ENCODE data around the gene NCAPG2.

NCAPG2 gene

DNA sequence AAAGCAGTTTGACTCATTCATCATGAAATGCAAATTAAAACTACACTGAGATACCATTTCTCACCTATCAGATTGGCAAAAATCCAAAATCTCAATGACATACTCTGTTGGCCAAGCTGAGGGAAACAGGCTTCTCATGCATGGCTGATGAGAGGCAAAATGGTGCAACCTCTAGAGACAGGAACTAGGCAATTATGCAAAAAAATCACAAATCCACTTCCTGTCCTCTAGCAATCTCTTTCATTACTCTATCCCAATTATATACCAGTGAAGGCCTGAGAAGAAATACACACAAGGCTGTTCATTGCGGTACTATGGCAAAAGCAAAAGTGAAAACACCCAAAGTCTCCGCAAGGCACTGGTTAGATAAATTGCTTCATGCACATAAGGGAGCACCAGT is 91.1 kb downstream of the NCAPG2 start:
- in situ Hi-C loops (cut with HindIII; ENCODE audit: low pct_ligation_motif_present, low sequenced_read_pairs) = no loop called here
- no peak overlapping the region for H3K27ac ChIP-seq
- H3K27me3 ChIP-seq (replicated peaks) = no peaks in the 10 kb centered on the region
- TF ChIP-seq, protein P1, sequence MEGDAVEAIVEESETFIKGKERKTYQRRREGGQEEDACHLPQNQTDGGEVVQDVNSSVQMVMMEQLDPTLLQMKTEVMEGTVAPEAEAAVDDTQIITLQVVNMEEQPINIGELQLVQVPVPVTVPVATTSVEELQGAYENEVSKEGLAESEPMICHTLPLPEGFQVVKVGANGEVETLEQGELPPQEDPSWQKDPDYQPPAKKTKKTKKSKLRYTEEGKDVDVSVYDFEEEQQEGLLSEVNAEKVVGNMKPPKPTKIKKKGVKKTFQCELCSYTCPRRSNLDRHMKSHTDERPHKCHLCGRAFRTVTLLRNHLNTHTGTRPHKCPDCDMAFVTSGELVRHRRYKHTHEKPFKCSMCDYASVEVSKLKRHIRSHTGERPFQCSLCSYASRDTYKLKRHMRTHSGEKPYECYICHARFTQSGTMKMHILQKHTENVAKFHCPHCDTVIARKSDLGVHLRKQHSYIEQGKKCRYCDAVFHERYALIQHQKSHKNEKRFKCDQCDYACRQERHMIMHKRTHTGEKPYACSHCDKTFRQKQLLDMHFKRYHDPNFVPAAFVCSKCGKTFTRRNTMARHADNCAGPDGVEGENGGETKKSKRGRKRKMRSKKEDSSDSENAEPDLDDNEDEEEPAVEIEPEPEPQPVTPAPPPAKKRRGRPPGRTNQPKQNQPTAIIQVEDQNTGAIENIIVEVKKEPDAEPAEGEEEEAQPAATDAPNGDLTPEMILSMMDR (IDR thresholded peaks at IDR 0.05; ENCODE audit: low read depth, low read length, missing control alignments) = no peak
- no peaks in the 10 kb centered on the region for H3K36me3 ChIP-seq (replicated peaks)
- no peak overlapping the region for H3K4me3 ChIP-seq (ENCODE audit: low read depth, low read length)
- no peak for DNase-seq

DNA sequence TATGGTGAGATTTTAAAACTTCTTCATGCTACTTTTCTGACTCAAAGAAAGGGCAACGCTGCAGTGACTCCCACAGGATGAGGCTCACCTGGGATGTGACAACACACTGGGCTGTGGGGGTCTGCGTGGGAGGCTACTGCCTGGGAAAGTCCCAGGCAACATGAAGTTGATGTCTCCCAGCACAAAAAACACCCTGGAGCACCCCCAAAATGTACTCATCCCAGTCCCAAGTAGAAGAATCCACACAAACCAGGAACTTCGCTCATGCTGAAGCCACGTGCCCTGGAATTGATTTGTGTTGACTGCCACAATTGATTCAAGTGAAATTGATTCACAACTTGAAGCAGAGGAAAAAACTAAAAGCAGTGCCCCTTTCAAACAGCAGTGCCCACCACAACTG is 92.1 kb downstream of the NCAPG2 start:
- in situ Hi-C loops (cut with HindIII; ENCODE audit: low pct_ligation_motif_present, low sequenced_read_pairs) = no loop called here

DNA sequence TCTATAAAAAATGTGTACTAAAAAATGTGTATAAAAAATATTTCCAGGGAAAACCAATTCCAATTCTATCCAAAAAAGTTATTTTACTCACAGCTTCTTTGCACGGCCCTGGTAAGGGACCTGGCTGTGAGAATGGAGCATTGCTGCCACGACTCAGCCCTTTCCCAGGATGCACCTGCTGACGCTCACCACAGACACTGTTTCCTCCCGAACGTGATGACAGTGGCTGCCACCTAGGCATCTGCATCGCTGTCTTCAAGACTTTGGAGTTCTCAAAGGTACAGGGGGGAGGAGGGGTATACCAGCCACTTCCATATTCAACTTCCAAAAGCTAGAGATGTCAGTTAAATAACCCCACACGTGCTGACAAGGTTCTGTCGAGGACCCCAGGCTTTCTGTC is 93.1 kb downstream of the NCAPG2 start:
- Histone ChIP-seq H3K4me3 (ENCODE audit: low read depth, low read length) (no peak overlapping the region), H3K27ac (no peak overlapping the region), H3K27me3 (replicated peaks) (no peaks in the 10 kb centered on the region), H3K36me3 (replicated peaks) (no peaks in the 10 kb centered on the region)
- TF ChIP-seq, protein P1 (IDR thresholded peaks at IDR 0.05; ENCODE audit: low read depth, low read length, missing control alignments) = no peak
- in situ Hi-C loops (cut with HindIII; ENCODE audit: low pct_ligation_motif_present, low sequenced_read_pairs) = no loop called here
- DNase-seq = no peak

More for the DNA sequence above, 92.1 kb downstream of the NCAPG2 start:
- Histone ChIP-seq H3K36me3 (replicated peaks) (no peaks in the 10 kb centered on the region), H3K27me3 (replicated peaks) (no peaks in the 10 kb centered on the region), H3K27ac (no peak overlapping the region), H3K4me3 (ENCODE audit: low read depth, low read length) (no peak overlapping the region)
- TF ChIP-seq, protein P1 (IDR thresholded peaks at IDR 0.05; ENCODE audit: low read depth, low read length, missing control alignments) = no peak
- DNase-seq = no peak

DNA sequence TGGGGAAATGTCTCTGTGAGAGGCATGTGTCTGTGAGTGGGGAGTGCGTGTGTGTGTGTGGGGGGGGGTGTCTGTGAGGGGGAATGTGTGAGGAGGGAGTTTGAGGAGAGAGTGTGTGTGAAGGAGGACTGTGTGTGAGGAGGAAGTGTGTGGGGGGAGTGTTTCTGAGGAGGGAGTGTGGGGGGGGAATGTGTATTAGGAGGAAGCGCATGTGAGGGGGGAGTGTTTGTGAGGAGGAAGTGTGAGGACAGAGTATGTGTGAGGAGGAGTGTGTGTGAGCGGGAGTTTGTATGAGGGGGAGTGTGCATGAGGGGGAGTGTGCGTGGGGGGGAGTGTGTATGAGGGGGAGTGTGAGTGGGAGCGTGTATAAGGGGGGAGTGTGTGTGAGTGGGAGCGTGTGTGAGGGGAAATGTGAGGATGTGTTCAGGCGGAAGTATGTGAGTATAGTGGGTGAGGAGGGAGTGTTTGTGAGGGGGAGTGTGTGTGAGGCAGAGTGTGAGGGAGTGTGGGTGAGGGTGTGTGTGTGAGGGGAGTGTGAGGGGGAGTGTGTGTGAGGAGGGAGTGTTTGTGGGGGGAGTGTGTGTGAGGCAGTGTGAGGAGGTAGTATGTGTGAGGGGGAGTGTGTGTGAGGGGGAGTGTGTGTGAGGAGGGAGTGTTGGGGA is 95.2 kb downstream of the NCAPG2 start:
- no peaks in the 10 kb centered on the region for H3K36me3 ChIP-seq (replicated peaks)
- in situ Hi-C loops (cut with HindIII; ENCODE audit: low pct_ligation_motif_present, low sequenced_read_pairs) = no loop called here
- no peak overlapping the region for H3K27ac ChIP-seq
- no peaks in the 10 kb centered on the region for H3K27me3 ChIP-seq (replicated peaks)
- no peak for DNase-seq
- H3K4me3 ChIP-seq (ENCODE audit: low read depth, low read length) = no peak overlapping the region
- TF ChIP-seq, protein P1 (IDR thresholded peaks at IDR 0.05; ENCODE audit: low read depth, low read length, missing control alignments) = no peak

DNA sequence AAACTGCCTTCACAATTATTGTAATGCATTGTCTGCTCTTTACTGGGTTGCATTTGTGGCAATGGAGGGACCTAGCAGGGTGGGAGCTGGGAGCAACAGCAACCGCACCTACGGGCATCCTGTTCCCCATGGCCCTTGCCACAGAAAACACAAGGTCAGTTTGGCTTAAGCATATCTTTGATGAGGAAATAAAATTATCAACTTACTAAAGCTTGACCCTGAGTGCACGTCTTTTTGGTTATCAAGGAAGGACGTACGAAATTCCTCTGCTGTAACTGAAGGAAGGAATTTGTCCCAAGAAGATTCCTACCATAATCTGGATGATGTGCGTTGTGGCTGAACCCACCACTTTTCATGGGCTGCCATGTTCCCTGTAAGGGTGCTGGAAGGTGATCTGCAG is 97.0 kb downstream of the NCAPG2 start:
- Histone ChIP-seq H3K4me3 (ENCODE audit: low read depth, low read length) (no peak overlapping the region), H3K36me3 (replicated peaks) (no peaks in the 10 kb centered on the region), H3K27ac (no peak overlapping the region), H3K27me3 (replicated peaks) (no peaks in the 10 kb centered on the region)
- in situ Hi-C loops (cut with HindIII; ENCODE audit: low pct_ligation_motif_present, low sequenced_read_pairs) = no loop called here
- TF ChIP-seq, protein P1 (IDR thresholded peaks at IDR 0.05; ENCODE audit: low read depth, low read length, missing control alignments) = no peak
- DNase-seq = no peak
